HCT116 (cell line): ENCODE measurements around the gene FBXL13. TPM values are rescaled to one million over a fixed set of nuclear protein-coding genes. Genes with fewer than 3 reads are reported as not detected.

Experiments
- ATAC-seq: fragments of 200-7000 bp; cut with Tn5 transposase; 2 replicates; pipeline ENCODE4 v1.9.1; 2020; ENCODE audit warnings: mild to moderate bottlenecking, moderate library complexity
- BruUV-seq: library from RNA; stranded (reverse); fragments of 400-500 nt; replicated peaks from 2 replicates; lab custom pipeline; 2021; lab: Mats Ljungman, UMichigan
- CTCF ChIA-PET: fragments of 300-600 bp; sonication (Branson Sonifier 250); formaldehyde crosslinking; loops from one replicate; lab custom pipeline; 2021; ENCODE audit warnings: antibody characterized with exemption; lab: Charles Lee
- POLR2A ChIA-PET: fragments of 300-600, 350-600 bp; sonication (Branson Sonifier 250); formaldehyde crosslinking; loops from one replicate; lab custom pipeline; 2021; ENCODE audit warnings: antibody characterized with exemption; lab: Charles Lee
- RAD21 ChIA-PET, 2 experiments: fragments of 300-600 bp; sonication (Branson Sonifier 250); formaldehyde crosslinking; loops; one replicate each; lab custom pipeline; 2023; ENCODE audit warnings: low total read pairs in 2 of 2; ENCODE audit not compliant: uncharacterized antibody in 2 of 2, unreplicated experiment in 2 of 2, low non-redundant PET in 1 of 2; lab: Charles Lee
- DNase-seq: peaks from one replicate; pipeline ENCODE4 v3.0.0-alpha.2; 2010; ENCODE audit warnings: low read depth, low spot score
- H2AFZ ChIP-seq: fragments of 200-600 bp; shearing (Covaris generic), sonication (generic); 2 replicates; pipeline ENCODE4 v1.6.1; 2017; ENCODE audit warnings: low read depth, mixed run types, mixed read lengths, antibody characterized with exemption, low read length; ENCODE audit not compliant: poor library complexity, severe bottlenecking
- H3K27ac ChIP-seq: 2 replicates; pipeline ENCODE4 v1.5.1; 2012; ENCODE audit warnings: low read depth, low read length
- H3K27me3 ChIP-seq: fragments of 200-600 bp; sonication (generic); 2 replicates; pipeline ENCODE4 v1.6.1; 2016; ENCODE audit warnings: mixed run types, low read length, mixed read lengths; ENCODE audit not compliant: insufficient read depth
- H3K36me3 ChIP-seq, 2 experiments: fragments of 200-500 bp in 1 of 2; fragments of 200-600 bp in 1 of 2; sonication (Bioruptor generic) in 1 of 2; sonication (generic) in 1 of 2; 2 replicates each; pipeline versions ENCODE4 v1.5.1 to v1.6.1; 2014 to 2016; ENCODE audit warnings: low read length in 2 of 2, inconsistent platforms in 1 of 2, mixed read lengths in 1 of 2, mixed run types in 1 of 2; ENCODE audit not compliant: insufficient read depth in 2 of 2, control insufficient read depth in 1 of 2
- H3K4me1 ChIP-seq, 2 experiments: fragments of 200-600 bp in 1 of 2; sonication (generic) in 1 of 2; 2 replicates each; pipeline versions ENCODE4 v1.5.1 to v1.6.1; 2012 to 2017; ENCODE audit warnings: low read length in 2 of 2, inconsistent platforms in 1 of 2, mild to moderate bottlenecking in 1 of 2, mixed read lengths in 1 of 2, mixed run types in 1 of 2, moderate library complexity in 1 of 2; ENCODE audit not compliant: insufficient read depth in 2 of 2, control insufficient read depth in 1 of 2
- H3K4me2 ChIP-seq: fragments of 200-600 bp; sonication (generic); 2 replicates; pipeline ENCODE4 v1.6.1; 2017; ENCODE audit warnings: mixed run types, low read length, mixed read lengths
- H3K4me3 ChIP-seq, 2 experiments: fragments of 200-600 bp in 1 of 2; sonication (generic) in 1 of 2; replicated peaks in 1 of 2; 2 replicates each; pipeline ENCODE4 v1.5.1; 2011 to 2016; ENCODE audit warnings: low read length in 2 of 2, control low read depth in 1 of 2, low read depth in 1 of 2, mild to moderate bottlenecking in 1 of 2, mixed read lengths in 1 of 2, mixed run types in 1 of 2
- H3K79me2 ChIP-seq: fragments of 200-600 bp; sonication (generic); 2 replicates; pipeline ENCODE4 v1.6.1; 2017; ENCODE audit warnings: mild to moderate bottlenecking, mixed run types, low read length, moderate library complexity, mixed read lengths; ENCODE audit not compliant: insufficient read depth
- H3K9ac ChIP-seq: fragments of 200-600 bp; sonication (generic); 2 replicates; pipeline ENCODE4 v1.6.1; 2016; ENCODE audit warnings: low read length, mixed read lengths
- H3K9me2 ChIP-seq: fragments of 200-600 bp; sonication (generic), shearing (Covaris generic); 2 replicates; pipeline ENCODE4 v1.6.1; 2017; ENCODE audit warnings: mixed run types, mild to moderate bottlenecking, moderate library complexity; ENCODE audit not compliant: insufficient read depth
- H3K9me3 ChIP-seq, 2 experiments: fragments of 200-500 bp in 1 of 2; fragments of 200-600 bp in 1 of 2; sonication (Bioruptor generic) in 1 of 2; sonication (generic) in 1 of 2; 2 replicates each; pipeline ENCODE4 v1.6.1; 2014 to 2017; ENCODE audit warnings: low read length in 2 of 2, mixed read lengths in 2 of 2, inconsistent platforms in 1 of 2, low read depth in 1 of 2, mild to moderate bottlenecking in 1 of 2, mixed run types in 1 of 2, moderate library complexity in 1 of 2; ENCODE audit not compliant: control insufficient read depth in 1 of 2, insufficient read depth in 1 of 2
- H4K20me1 ChIP-seq: fragments of 200-600 bp; sonication (generic), shearing (Covaris generic); 2 replicates; pipeline ENCODE4 v1.6.1; 2017; ENCODE audit warnings: mixed run types, mild to moderate bottlenecking, moderate library complexity; ENCODE audit not compliant: insufficient read depth
- ATF3 ChIP-seq: IDR thresholded peaks from 2 replicates; pipeline ENCODE4 v1.6.1; 2012
- CEBPB ChIP-seq: IDR thresholded peaks from 2 replicates; pipeline ENCODE4 v1.6.1; 2012; ENCODE audit warnings: low read depth
- CTCF ChIP-seq, 3 experiments: fragments of 200-600 bp in 1 of 3; sonication (generic) in 1 of 3; IDR thresholded peaks in 2 of 3; conservative IDR thresholded peaks in 1 of 3; 2 replicates each; pipeline ENCODE4 v1.5.1; 2012 to 2017; ENCODE audit warnings: low read depth in 2 of 3, low read length in 2 of 3, antibody characterized with exemption in 1 of 3, borderline replicate concordance in 1 of 3, control low read depth in 1 of 3, mild to moderate bottlenecking in 1 of 3, mixed read lengths in 1 of 3, mixed run types in 1 of 3, moderate library complexity in 1 of 3; ENCODE audit not compliant: insufficient read depth in 1 of 3
- EZH2 ChIP-seq: fragments of 200-600 bp; sonication (generic); IDR thresholded peaks from 2 replicates; pipeline ENCODE4 v1.6.1; 2017; ENCODE audit warnings: antibody characterized with exemption, mixed run types
- EZH2phosphoT487 ChIP-seq: fragments of 200-600 bp; IDR thresholded peaks from 2 replicates; pipeline ENCODE4 v1.6.1; 2018; ENCODE audit warnings: antibody characterized with exemption, borderline replicate concordance
- POLR2AphosphoS5 ChIP-seq: IDR thresholded peaks from 2 replicates; pipeline ENCODE4 v1.6.1; 2011; ENCODE audit warnings: mild to moderate bottlenecking, low read depth, low read length, moderate library complexity
- RAD21 ChIP-seq: IDR thresholded peaks from 2 replicates; pipeline ENCODE4 v1.6.1; 2012; ENCODE audit warnings: low read depth, mild to moderate bottlenecking
- REST ChIP-seq: IDR thresholded peaks from 2 replicates; pipeline ENCODE4 v1.6.1; 2012; ENCODE audit warnings: low read depth
- ZFX ChIP-seq: fragments of 450-650 bp; IDR thresholded peaks from 2 replicates; pipeline ENCODE4 v1.6.1; 2017
- intact Hi-C: fragments of 100-400 bp; cut with micrococcal nuclease; formaldehyde crosslinking; loops from 2 replicates; pipeline ENCODE4 v1.10.0; 2022
- total RNA-seq: library from RNA; stranded (reverse); gene quantifications from one replicate; pipeline ENCODE4 v1.2.1, GENCODE V29; 2021; ENCODE audit not compliant: unreplicated experiment

The FBXL13 gene
- total RNA-seq, 1 experiment from 2014 or later = 1.0 TPM

GRCh38 chr7:102967798-102968197 is 106.8 kb downstream of the FBXL13 start:
- no peak overlapping the region for H3K4me2 ChIP-seq
- H3K9me2 ChIP-seq = no peaks in the 10 kb centered on the region
- DNase-seq (no peak), ATAC-seq (no peak)
- intact Hi-C loops = no loop called here
- peaks cover 0 to under 1% of the 10 kb centered on the region in 2 experiments; a peak in 1 of 4 replicates for H3K4me1 ChIP-seq
- H3K27me3 ChIP-seq = no peaks in the 10 kb centered on the region
- no peak for TF ChIP-seq ZFX
- TF ChIP-seq ATF3 = no peak
- no peak for TF ChIP-seq EZH2
- TF ChIP-seq CTCF (IDR thresholded peaks at IDR 0.05 in 2 of 3, conservative IDR thresholded peaks at IDR 0.05 in 1 of 3; ENCODE audit: borderline replicate concordance in 1 of 3, insufficient read depth in 1 of 3, low read depth in 2 of 3, low read length in 2 of 3) = no peak
- no peak for TF ChIP-seq RAD21
- TF ChIP-seq REST = no peak
- no peak for TF ChIP-seq POLR2AphosphoS5
- TF ChIP-seq EZH2phosphoT487 = no peak
- no peak for TF ChIP-seq CEBPB
- H3K79me2 ChIP-seq = no peaks in the 10 kb centered on the region
- no peaks in the 10 kb centered on the region for H3K36me3 ChIP-seq
- ChIA-PET POLR2A (no interaction called here), CTCF (no interaction called here), RAD21 (no interaction called here)
- no peak overlapping the region for H3K4me3 ChIP-seq
- no peaks in the 10 kb centered on the region for H3K9me3 ChIP-seq
- H2AFZ ChIP-seq = no peak overlapping the region
- no peak overlapping the region for H3K27ac ChIP-seq
- no TSS peak for BruUV-seq
- no peak overlapping the region for H3K9ac ChIP-seq
- no peaks in the 10 kb centered on the region for H4K20me1 ChIP-seq
